OCI-LY7 (cell line): ENCODE data around the gene ROR2.

Experiments used
- EZH2phosphoT487 ChIP-seq: fragments of 200-600 bp; sonication (generic); IDR thresholded peaks from 2 replicates; pipeline ENCODE4 v1.6.1; 2018; ENCODE audit warnings: low read depth, borderline replicate concordance, mild to moderate bottlenecking, mixed run types, antibody characterized with exemption, low read length, moderate library complexity, mixed read lengths
- TF ChIP-seq, protein P1 (sequence below): fragments of 200-600 bp; sonication (generic); conservative IDR thresholded peaks from 2 replicates; pipeline ENCODE4 v1.5.1; 2014; ENCODE audit warnings: mild to moderate bottlenecking, antibody characterized with exemption, low read length, moderate library complexity, mixed read lengths

DNA sequence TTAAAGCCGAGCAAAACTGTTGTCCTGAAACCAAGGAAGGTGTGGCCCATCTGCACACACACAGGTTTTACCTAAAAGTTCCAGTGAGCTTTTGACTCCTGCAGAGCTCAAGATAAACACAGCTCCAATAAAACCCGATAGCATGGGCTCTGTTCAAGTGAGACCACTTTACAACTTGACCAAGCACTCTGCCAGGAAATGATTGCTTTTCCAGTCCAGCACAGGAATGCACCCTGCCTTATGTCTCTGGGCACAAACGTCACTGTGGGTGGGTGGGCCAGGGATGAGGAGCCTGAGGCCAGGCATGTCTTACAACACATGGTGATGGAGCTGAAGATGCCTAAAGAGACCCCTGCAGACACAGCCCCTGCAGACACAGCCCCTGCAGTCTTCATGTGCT is 115.3 kb downstream of the ROR2 start:
- TF ChIP-seq, protein P1, sequence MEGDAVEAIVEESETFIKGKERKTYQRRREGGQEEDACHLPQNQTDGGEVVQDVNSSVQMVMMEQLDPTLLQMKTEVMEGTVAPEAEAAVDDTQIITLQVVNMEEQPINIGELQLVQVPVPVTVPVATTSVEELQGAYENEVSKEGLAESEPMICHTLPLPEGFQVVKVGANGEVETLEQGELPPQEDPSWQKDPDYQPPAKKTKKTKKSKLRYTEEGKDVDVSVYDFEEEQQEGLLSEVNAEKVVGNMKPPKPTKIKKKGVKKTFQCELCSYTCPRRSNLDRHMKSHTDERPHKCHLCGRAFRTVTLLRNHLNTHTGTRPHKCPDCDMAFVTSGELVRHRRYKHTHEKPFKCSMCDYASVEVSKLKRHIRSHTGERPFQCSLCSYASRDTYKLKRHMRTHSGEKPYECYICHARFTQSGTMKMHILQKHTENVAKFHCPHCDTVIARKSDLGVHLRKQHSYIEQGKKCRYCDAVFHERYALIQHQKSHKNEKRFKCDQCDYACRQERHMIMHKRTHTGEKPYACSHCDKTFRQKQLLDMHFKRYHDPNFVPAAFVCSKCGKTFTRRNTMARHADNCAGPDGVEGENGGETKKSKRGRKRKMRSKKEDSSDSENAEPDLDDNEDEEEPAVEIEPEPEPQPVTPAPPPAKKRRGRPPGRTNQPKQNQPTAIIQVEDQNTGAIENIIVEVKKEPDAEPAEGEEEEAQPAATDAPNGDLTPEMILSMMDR: no peak
- TF ChIP-seq EZH2phosphoT487: no peak
